K562 (cell line): ENCODE measurements around the gene NSG2. TPM values are rescaled to one million over a fixed set of nuclear protein-coding genes. Genes with fewer than 3 reads are reported as not detected.
A peak's percentile ranks its signal among the peaks of the same experiment; 100 is the strongest.

Experiments used
- ATAC-seq: fragments of 200-7000 bp; cut with Tn5 transposase; 3 replicates; pipeline ENCODE4 v1.9.1; 2020; ENCODE audit warnings: moderate library complexity
- BruUV-seq: library from RNA; stranded (reverse); fragments of 400-500 nt; replicated peaks from 2 replicates; lab custom pipeline; 2021; lab: Mats Ljungman, UMichigan
- CTCF ChIA-PET: fragments of 300-600 bp; formaldehyde crosslinking; extraction: SDS; loops from one replicate; lab custom pipeline; 2021; ENCODE audit warnings: low intra/inter-chr PET ratio; lab: Yijun Ruan, JAX
- POLR2A ChIA-PET: fragments of 300-600, 350-650 bp; sonication (Branson Sonifier 250); formaldehyde crosslinking; extraction: SDS; loops from one replicate; lab custom pipeline; 2021; ENCODE audit warnings: antibody characterized with exemption, inconsistent platforms; lab: Yijun Ruan, JAX
- DNase-seq, 4 experiments: peaks; one replicate each; pipeline versions ENCODE4 v3.0.0 to v3.0.0-alpha.2; 2011 to 2018; ENCODE audit warnings: low spot score in 3 of 4, mixed read lengths in 3 of 4; ENCODE audit errors: extremely low read depth in 1 of 4
- FAIRE-seq: peaks from 2 replicates; lab custom pipeline; 2011; peaks lifted over from hg19 to GRCh38; lab: Jason Lieb, UNC
- H2AFZ ChIP-seq: 2 replicates; pipeline ENCODE4 v1.6.0; 2011; ENCODE audit warnings: low read depth, low read length, control low read depth, inconsistent platforms
- H3K27ac ChIP-seq: fragments of 200-600 bp; 3 replicates; pipeline ENCODE4 v1.8.0; 2011; ENCODE audit warnings: low read depth, mild to moderate bottlenecking, control low read depth, inconsistent platforms, low read length, moderate library complexity, mixed read lengths; ENCODE audit errors: extremely low read depth
- H3K27me3 ChIP-seq, 2 experiments: fragments of 300-600 bp in 1 of 2; 2 replicates in 1 of 2; 3 replicates in 1 of 2; pipeline versions ENCODE4 v1.6.0 to v1.8.0; 2011; ENCODE audit warnings: inconsistent platforms in 2 of 2, low read length in 2 of 2, mild to moderate bottlenecking in 1 of 2, mixed read lengths in 1 of 2, moderate library complexity in 1 of 2; ENCODE audit not compliant: control insufficient read depth in 2 of 2, insufficient read depth in 2 of 2
- H3K36me3 ChIP-seq: fragments of 300-600 bp; 3 replicates; pipeline ENCODE4 v1.8.0; 2011; ENCODE audit warnings: mild to moderate bottlenecking, low read length, inconsistent platforms; ENCODE audit not compliant: control insufficient read depth, insufficient read depth
- H3K4me1 ChIP-seq, 2 experiments: fragments of 200-600 bp in 1 of 2; replicated peaks in 1 of 2; 2 replicates in 1 of 2; 3 replicates in 1 of 2; pipeline versions ENCODE4 v1.5.1 to v1.8.0; 2011; ENCODE audit warnings: inconsistent platforms in 2 of 2, low read length in 2 of 2, mild to moderate bottlenecking in 1 of 2, mixed read lengths in 1 of 2, moderate library complexity in 1 of 2; ENCODE audit not compliant: control insufficient read depth in 2 of 2, insufficient read depth in 2 of 2
- H3K4me2 ChIP-seq: 2 replicates; pipeline ENCODE4 v1.6.1; 2011; ENCODE audit warnings: low read length, control low read depth, inconsistent platforms, mixed read lengths; ENCODE audit not compliant: insufficient read depth
- H3K4me3 ChIP-seq: fragments of 200-600 bp; sonication (generic), shearing (Covaris generic); 2 replicates; pipeline ENCODE4 v1.5.1; 2016; ENCODE audit warnings: control low read depth, inconsistent platforms
- H3K79me2 ChIP-seq: fragments of 200-600 bp; 3 replicates; pipeline ENCODE4 v1.8.0; 2011; ENCODE audit warnings: low read length, inconsistent platforms; ENCODE audit not compliant: control insufficient read depth, insufficient read depth
- H3K9ac ChIP-seq, 2 experiments: 2 replicates each; pipeline versions ENCODE4 v1.6.0 to v1.6.1; 2011; ENCODE audit warnings: low read depth in 2 of 2, low read length in 2 of 2, control low read depth in 1 of 2, inconsistent platforms in 1 of 2, mild to moderate bottlenecking in 1 of 2, mixed read lengths in 1 of 2; ENCODE audit not compliant: insufficient read depth in 1 of 2
- H3K9me1 ChIP-seq: one replicate; pipeline ENCODE4 v1.6.0; 2011; ENCODE audit warnings: inconsistent platforms, mild to moderate bottlenecking, low read length, moderate library complexity; ENCODE audit not compliant: control insufficient read depth, insufficient read depth
- H3K9me3 ChIP-seq: replicated peaks from 2 replicates; pipeline ENCODE4 v1.5.1; 2011; ENCODE audit warnings: low read depth, low read length, inconsistent platforms; ENCODE audit not compliant: control insufficient read depth, insufficient read depth
- H4K20me1 ChIP-seq: replicated peaks from 2 replicates; pipeline ENCODE4 v1.6.1; 2011; ENCODE audit warnings: low read length, inconsistent platforms, mixed read lengths; ENCODE audit not compliant: control insufficient read depth, insufficient read depth
- L3MBTL2 ChIP-seq: fragments of 450-650 bp; IDR thresholded peaks from 2 replicates; pipeline ENCODE4 v1.6.1; 2016; ENCODE audit warnings: mild to moderate bottlenecking, moderate library complexity
- ZNF239 ChIP-seq: fragments of 250-450 bp; sonication (Bioruptor Pico); IDR thresholded peaks from 2 replicates; pipeline ENCODE4 v1.4.0; 2020; ENCODE audit warnings: mild to moderate bottlenecking
- WGBS: fragments of 100-300 bp; shearing (Covaris generic); methylation state at CpG from one replicate; pipeline ENCODE4 v1.1.6; 2016; ENCODE audit warnings: low coverage, mixed read lengths; ENCODE audit not compliant: insufficient coverage; ENCODE audit errors: missing lambda C conversion rate; 5-methylcytosine and 5-hydroxymethylcytosine counted together
- in situ Hi-C: fragments of 300-500 bp; cut with MboI; formaldehyde crosslinking; loops from 4 replicates; pipeline ENCODE4 v1.15.0; 2018; ENCODE audit warnings: inconsistent platforms, mixed read lengths
- intact Hi-C: fragments of 100-400 bp; cut with micrococcal nuclease; formaldehyde crosslinking; loops from 2 replicates; pipeline ENCODE4 v1.14.2; 2022
- polyA plus RNA-seq, 8 experiments: library from polyadenylated mRNA; depleted of rRNA in 4 of 8; stranded (reverse) in 5 of 8; unstranded in 3 of 8; fragments of >200 nt; fragmentation: Nextera tagmentation in 2 of 8; fragmentation: Illumina TruSeq in 1 of 8; extraction: Ambion mirVana in 2 of 8; extraction: Trizol in 1 of 8; gene quantifications; 2 replicates each; pipeline versions ENCODE4 v1.2.1 to v1.2.3, GENCODE V29; 2011 to 2014; ENCODE audit warnings: inconsistent platforms in 1 of 8, missing spikeins in 1 of 8
- total RNA-seq, 7 experiments: library from RNA; depleted of rRNA in 6 of 7; stranded (reverse); fragments of >200 nt in 6 of 7; fragmentation: Illumina TruSeq in 2 of 7; extraction: Trizol in 2 of 7; gene quantifications; 2 replicates each; pipeline versions ENCODE4 v1.2.1 to v1.2.3, GENCODE V29; 2011 to 2021; ENCODE audit warnings: low replicate concordance in 1 of 7
- TF ChIP-seq, protein P1 (sequence below): IDR thresholded peaks from 2 replicates; pipeline ENCODE4 v1.6.1; 2016; ENCODE audit warnings: missing genetic modification characterization, missing compliant biosample characterization

NSG2 gene
- total and polyA plus RNA-seq, 9 of the 15 experiments (the other 6 are each of a cell fraction or from before 2014, with no cell fraction given), result not detected

GRCh38 chr5:174020928-174021304 is 24.6 kb upstream of the NSG2 start:
- DNase-seq (no peak), FAIRE-seq (no peak), ATAC-seq (no peak)
- intact Hi-C loops, result loop anchor here (2.0 kb wide), 1 partner anchor 296 kb away; no protein-coding TSS in a partner anchor
- no peak overlapping the region for H2AFZ ChIP-seq
- no peaks in the 10 kb centered on the region for H3K4me1 ChIP-seq
- H3K36me3 ChIP-seq, result no peaks in the 10 kb centered on the region
- no TSS peak for BruUV-seq
- H3K27me3 ChIP-seq, result peaks cover 0 to 6% of the 10 kb centered on the region in 2 experiments; a peak in 2 of 5 replicates
- H3K9ac ChIP-seq, result no peak overlapping the region
- TF ChIP-seq, protein P1, sequence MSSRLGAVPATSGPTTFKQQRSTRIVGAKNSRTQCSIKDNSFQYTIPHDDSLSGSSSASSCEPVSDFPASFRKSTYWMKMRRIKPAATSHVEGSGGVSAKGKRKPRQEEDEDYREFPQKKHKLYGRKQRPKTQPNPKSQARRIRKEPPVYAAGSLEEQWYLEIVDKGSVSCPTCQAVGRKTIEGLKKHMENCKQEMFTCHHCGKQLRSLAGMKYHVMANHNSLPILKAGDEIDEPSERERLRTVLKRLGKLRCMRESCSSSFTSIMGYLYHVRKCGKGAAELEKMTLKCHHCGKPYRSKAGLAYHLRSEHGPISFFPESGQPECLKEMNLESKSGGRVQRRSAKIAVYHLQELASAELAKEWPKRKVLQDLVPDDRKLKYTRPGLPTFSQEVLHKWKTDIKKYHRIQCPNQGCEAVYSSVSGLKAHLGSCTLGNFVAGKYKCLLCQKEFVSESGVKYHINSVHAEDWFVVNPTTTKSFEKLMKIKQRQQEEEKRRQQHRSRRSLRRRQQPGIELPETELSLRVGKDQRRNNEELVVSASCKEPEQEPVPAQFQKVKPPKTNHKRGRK, result peak; percentile 88
- TF ChIP-seq L3MBTL2 (no peak), ZNF239 (no peak)
- no CpG with 5 or more reads among the region's 3 CpGs for WGBS
- in situ Hi-C loops, result no loop called here
- H4K20me1 ChIP-seq, result no peaks in the 10 kb centered on the region
- H3K9me3 ChIP-seq, result no peaks in the 10 kb centered on the region
- ChIA-PET POLR2A (no interaction called here), CTCF (no interaction called here)
- no peaks in the 10 kb centered on the region for H3K9me1 ChIP-seq
- no peaks in the 10 kb centered on the region for H3K79me2 ChIP-seq
- no peak overlapping the region for H3K4me2 ChIP-seq
- no peak overlapping the region for H3K27ac ChIP-seq
- H3K4me3 ChIP-seq, result no peak overlapping the region
